Stomach (tissue), 9 donors: Measurements from ENCODE around the gene N4BP3. TPM values are rescaled to one million over a fixed set of nuclear protein-coding genes. Genes with fewer than 3 reads are reported as not detected.

Experiments
- DNase-seq, 2 donors: peaks; one replicate each; pipeline versions ENCODE4 v3.0.0 to v3.0.0-alpha.2; 2013 to 2019
- H3K27ac ChIP-seq, 5 donors: fragments of 200-600 bp in 4 of 5; sonication (generic) in 4 of 5; one replicate each; pipeline ENCODE4 v1.5.1; 2013 to 2019; ENCODE audit warnings: mild to moderate bottlenecking in 1 of 5, moderate library complexity in 1 of 5
- H3K27me3 ChIP-seq, 3 donors: fragments of 200-600 bp; sonication (generic); one replicate each; pipeline ENCODE4 v1.5.1; 2017 to 2019; ENCODE audit warnings: mixed run types in 1 of 3
- H3K36me3 ChIP-seq, 4 donors: fragments of 200-600 bp; sonication (generic); 1 replicate in 3 of 4; 2 replicates in 1 of 4; pipeline ENCODE4 v1.5.1; 2016 to 2019
- H3K4me1 ChIP-seq, 4 donors: fragments of 200-600 bp; sonication (generic); one replicate each; pipeline ENCODE4 v1.5.1; 2016 to 2019
- H3K4me3 ChIP-seq, 4 donors: fragments of 200-600 bp; sonication (generic) in 3 of 4; one replicate each; pipeline ENCODE4 v1.5.1; 2016 to 2019; ENCODE audit warnings: mild to moderate bottlenecking in 1 of 4
- H3K9me3 ChIP-seq, 4 donors: fragments of 200-600 bp; sonication (generic); one replicate each; pipeline ENCODE4 v1.5.1; 2016 to 2019
- CTCF ChIP-seq, 7 experiments: fragments of 450-650 bp in 4 of 7; fragments of 200-600 bp in 3 of 7; sonication (generic) in 3 of 7; IDR thresholded peaks; one replicate each; pipeline ENCODE4 v1.5.1; 2016 to 2019; ENCODE audit warnings: antibody characterized with exemption in 7 of 7, control low read depth in 2 of 7, mild to moderate bottlenecking in 1 of 7
- EP300 ChIP-seq: sonication (generic); formaldehyde crosslinking; IDR thresholded peaks from one replicate; pipeline ENCODE4 v1.6.1; 2017; ENCODE audit warnings: antibody characterized with exemption
- POLR2A ChIP-seq, 4 donors: fragments of 450-650 bp; IDR thresholded peaks; one replicate each; pipeline ENCODE4 v1.6.1; 2016; ENCODE audit warnings: antibody characterized with exemption in 4 of 4, control low read depth in 2 of 4, mild to moderate bottlenecking in 1 of 4, moderate library complexity in 1 of 4
- POLR2AphosphoS5 ChIP-seq, 3 donors: sonication (generic); formaldehyde crosslinking; IDR thresholded peaks; one replicate each; pipeline ENCODE4 v1.6.1; 2016; ENCODE audit warnings: antibody characterized with exemption in 3 of 3
- WGBS, 5 donors: extraction: QIAGEN DNeasy Blood & Tissue Kit in 3 of 5; methylation state at CpG; one replicate each; pipeline versions ENCODE4 v1.1.5 to v1.1.7; 2013 to 2018; 5-methylcytosine and 5-hydroxymethylcytosine counted together
- intact Hi-C: fragments of 100-400 bp; cut with DNase I; formaldehyde crosslinking; loops from one replicate; pipeline ENCODE4 v1.15.1; 2023; ENCODE audit warnings: low total_unique reads
- polyA plus RNA-seq, 3 donors: library from polyadenylated mRNA; stranded (reverse); fragments of 200-250 nt; gene quantifications; one replicate each; pipeline ENCODE4 v1.2.3, GENCODE V29; 2013
- total RNA-seq, 5 donors: library from RNA; depleted of rRNA; stranded (reverse); fragments of >200 nt; gene quantifications; one replicate each; pipeline versions ENCODE4 v1.1.0 to v1.2.3, GENCODE V29; 2014 to 2016
- donor health status: healthy with polysubstance abuse.
- donor health status: Bipolar disorder and iron deficiency.
- donor health status: healthy.

Gene N4BP3
- total and polyA plus RNA-seq, 8 donors, result 2.6 to 6.1 (median 3.8) TPM; not detected in 1

- no peak overlapping the region for H3K4me3 ChIP-seq
- peak in 1 of 2 donors; percentile 67 for DNase-seq
- WGBS, 5 donors, result 64 to 73% (median 66%) methylated on average over 22 of the region's 22 CpGs
- H3K27me3 ChIP-seq, result peaks cover 0 to 54% (median 20%) of the 10 kb centered on the region in 3 donors
- intact Hi-C loops, result no loop called here
- H3K9me3 ChIP-seq, result no peaks in the 10 kb centered on the region
- TF ChIP-seq EP300 (no peak), CTCF (IDR thresholded peaks at IDR 0.05) (no peak)
- H3K36me3 ChIP-seq, result no peaks in the 10 kb centered on the region
- no peak overlapping the region for H3K27ac ChIP-seq
- peaks cover 0 to 14% (median 9%) of the 10 kb centered on the region in 4 donors for H3K4me1 ChIP-seq
Observed at GRCh38 chr5:178078197-178079010, 34.9 kb upstream of the N4BP3 start.

- H3K27me3 ChIP-seq, result peaks cover 0 to 51% (median 9%) of the 10 kb centered on the region in 3 donors
- no peak overlapping the region for H3K27ac ChIP-seq
- no peaks in the 10 kb centered on the region for H3K36me3 ChIP-seq
- no peaks in the 10 kb centered on the region for H3K9me3 ChIP-seq
- TF ChIP-seq EP300, result no peak
- no peak for TF ChIP-seq CTCF (IDR thresholded peaks at IDR 0.05)
- no peak for TF ChIP-seq POLR2A (IDR thresholded peaks at IDR 0.05)
- no peak for TF ChIP-seq POLR2AphosphoS5 (IDR thresholded peaks at IDR 0.05)
- WGBS, 5 donors, result 70 to 91% (median 78%) methylated on average over 8 of the region's 8 CpGs
- DNase-seq, result no peak
- H3K4me3 ChIP-seq, result no peak overlapping the region
- intact Hi-C loops, result no loop called here
- peaks cover 0 to 14% (median 9%) of the 10 kb centered on the region in 4 donors for H3K4me1 ChIP-seq
Observed at GRCh38 chr5:178080056-178080455, 33.3 kb upstream of the N4BP3 start.

GRCh38 chr5:178080618-178081410 lies 32.5 kb upstream of the N4BP3 start:
- WGBS, 5 donors, result 63 to 84% (median 80%) methylated on average over 9 of the region's 9 CpGs

More at GRCh38 chr5:178080618-178081410, 32.5 kb upstream of the N4BP3 start:
- no peak for DNase-seq
- no peaks in the 10 kb centered on the region for H3K9me3 ChIP-seq
- H3K4me1 ChIP-seq, result peaks cover 0 to 11% (median 5%) of the 10 kb centered on the region in 4 donors
- no peak overlapping the region for H3K4me3 ChIP-seq
- H3K27ac ChIP-seq, result peak overlapping the region in 1 of 5 donors; percentile 28
- TF ChIP-seq CTCF (IDR thresholded peaks at IDR 0.05) (no peak), POLR2AphosphoS5 (IDR thresholded peaks at IDR 0.05) (no peak), POLR2A (IDR thresholded peaks at IDR 0.05) (no peak), EP300 (no peak)
- H3K36me3 ChIP-seq, result no peaks in the 10 kb centered on the region
- intact Hi-C loops, result no loop called here
- peaks cover 0 to 51% (median 1%) of the 10 kb centered on the region in 3 donors for H3K27me3 ChIP-seq
